Lower lobe of right lung (tissue), 2 donors: ENCODE measurements around the gene MOCS2. TPM values are rescaled to one million over a fixed set of nuclear protein-coding genes. Genes with fewer than 3 reads are reported as not detected.

Experiments
- ATAC-seq, 2 donors: fragments of 200-7000 bp; cut with Tn5 transposase; one replicate each; pipeline ENCODE4 v1.9.1; 2020 to 2022; ENCODE audit warnings: mild to moderate bottlenecking in 2 of 2, moderate library complexity in 2 of 2
- DNase-seq: peaks from one replicate; pipeline ENCODE4 v3.0.0-alpha.2; 2020
- H3K27ac ChIP-seq: fragments of 200-600 bp; one replicate; pipeline ENCODE4 v1.8.0; 2022
- H3K27me3 ChIP-seq: fragments of 200-600 bp; one replicate; pipeline ENCODE4 v1.8.0; 2022; ENCODE audit warnings: low read depth
- H3K36me3 ChIP-seq: fragments of 200-600 bp; one replicate; pipeline ENCODE4 v1.8.0; 2022; ENCODE audit warnings: mild to moderate bottlenecking
- H3K4me1 ChIP-seq: fragments of 200-600 bp; one replicate; pipeline ENCODE4 v1.8.0; 2022
- H3K4me3 ChIP-seq: fragments of 200-600 bp; one replicate; pipeline ENCODE4 v1.8.0; 2022; ENCODE audit warnings: mild to moderate bottlenecking
- H3K9me3 ChIP-seq: fragments of 200-600 bp; one replicate; pipeline ENCODE4 v1.8.0; 2022
- intact Hi-C: fragments of 100-400 bp; cut with DNase I; formaldehyde crosslinking; loops from one replicate; pipeline ENCODE4 v1.11.0; 2022
- total RNA-seq: library from RNA; stranded (reverse); fragmentation: NEBNext Ultra II Directional; extraction: Animal tissue kit (Norgen Biotek cat#: 25700); gene quantifications from one replicate; pipeline ENCODE4 v1.2.1, GENCODE V29; 2021
- TF ChIP-seq, protein P1 (sequence below): fragments of 200-600 bp; IDR thresholded peaks from one replicate; pipeline ENCODE4 v1.8.0; 2022; ENCODE audit warnings: antibody characterized with exemption, mild to moderate bottlenecking
- donor health status: DM: no; HTN: yes; CAD: no; lungs with severe emphysema.

Gene MOCS2
- total RNA-seq, 1 donor from 2014 or later: 28.8 TPM

DNA sequence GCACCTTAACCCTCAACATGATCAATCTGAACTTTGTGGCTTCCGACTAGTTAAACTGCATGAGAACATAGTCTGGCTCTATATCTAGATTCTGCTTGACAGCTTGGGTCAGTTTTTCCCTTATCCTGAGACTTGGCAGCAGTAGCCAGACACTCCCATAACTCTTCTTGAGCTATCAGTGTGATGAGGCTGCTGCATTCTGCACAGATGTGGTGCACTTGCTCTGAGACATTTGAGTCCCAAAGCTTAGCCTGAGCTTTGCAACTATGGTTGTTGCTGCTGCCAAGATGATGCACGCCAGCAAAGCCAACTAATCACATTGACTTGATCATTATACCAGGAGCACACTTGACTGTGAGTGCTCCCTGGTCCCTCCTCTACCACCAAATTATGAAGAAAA, 36.2 kb downstream of the MOCS2 start:
- H3K36me3 ChIP-seq: peaks cover 43% of the 10 kb centered on the region
- H3K4me1 ChIP-seq: no peaks in the 10 kb centered on the region
- H3K27me3 ChIP-seq: no peaks in the 10 kb centered on the region
- H3K9me3 ChIP-seq: no peaks in the 10 kb centered on the region
- H3K27ac ChIP-seq: no peak overlapping the region
- no peak for ATAC-seq
- no peak for DNase-seq
- intact Hi-C loops: no loop called here
- TF ChIP-seq, protein P1, sequence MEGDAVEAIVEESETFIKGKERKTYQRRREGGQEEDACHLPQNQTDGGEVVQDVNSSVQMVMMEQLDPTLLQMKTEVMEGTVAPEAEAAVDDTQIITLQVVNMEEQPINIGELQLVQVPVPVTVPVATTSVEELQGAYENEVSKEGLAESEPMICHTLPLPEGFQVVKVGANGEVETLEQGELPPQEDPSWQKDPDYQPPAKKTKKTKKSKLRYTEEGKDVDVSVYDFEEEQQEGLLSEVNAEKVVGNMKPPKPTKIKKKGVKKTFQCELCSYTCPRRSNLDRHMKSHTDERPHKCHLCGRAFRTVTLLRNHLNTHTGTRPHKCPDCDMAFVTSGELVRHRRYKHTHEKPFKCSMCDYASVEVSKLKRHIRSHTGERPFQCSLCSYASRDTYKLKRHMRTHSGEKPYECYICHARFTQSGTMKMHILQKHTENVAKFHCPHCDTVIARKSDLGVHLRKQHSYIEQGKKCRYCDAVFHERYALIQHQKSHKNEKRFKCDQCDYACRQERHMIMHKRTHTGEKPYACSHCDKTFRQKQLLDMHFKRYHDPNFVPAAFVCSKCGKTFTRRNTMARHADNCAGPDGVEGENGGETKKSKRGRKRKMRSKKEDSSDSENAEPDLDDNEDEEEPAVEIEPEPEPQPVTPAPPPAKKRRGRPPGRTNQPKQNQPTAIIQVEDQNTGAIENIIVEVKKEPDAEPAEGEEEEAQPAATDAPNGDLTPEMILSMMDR: no peak
- no peak overlapping the region for H3K4me3 ChIP-seq

DNA sequence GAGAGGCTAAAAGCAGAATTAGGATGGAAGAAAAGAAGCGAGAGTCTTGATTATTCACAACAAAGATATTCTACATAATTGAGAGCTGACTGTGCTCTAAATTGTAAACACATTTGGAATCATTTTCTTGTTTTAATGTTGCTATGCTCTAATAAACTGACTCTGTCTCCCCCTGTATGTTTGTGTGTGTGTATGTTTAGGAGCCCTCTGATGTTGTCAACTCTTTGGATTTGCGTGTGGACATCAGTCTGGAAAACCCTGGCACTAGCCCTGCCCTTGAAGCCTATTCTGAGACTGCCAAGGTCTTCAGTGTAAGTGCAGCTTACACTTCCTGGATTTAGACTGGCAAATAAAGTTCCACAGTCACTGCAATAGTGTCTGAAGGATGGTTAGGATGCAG, 37.8 kb downstream of the MOCS2 start:
- H3K27me3 ChIP-seq: no peaks in the 10 kb centered on the region
- TF ChIP-seq, protein P1: no peak
- H3K4me1 ChIP-seq: no peaks in the 10 kb centered on the region
- no peak overlapping the region for H3K4me3 ChIP-seq
- H3K36me3 ChIP-seq: peaks cover 30% of the 10 kb centered on the region
- H3K27ac ChIP-seq: no peak overlapping the region
- no peak for ATAC-seq
- H3K9me3 ChIP-seq: no peaks in the 10 kb centered on the region
- intact Hi-C loops: no loop called here
- DNase-seq: no peak

DNA sequence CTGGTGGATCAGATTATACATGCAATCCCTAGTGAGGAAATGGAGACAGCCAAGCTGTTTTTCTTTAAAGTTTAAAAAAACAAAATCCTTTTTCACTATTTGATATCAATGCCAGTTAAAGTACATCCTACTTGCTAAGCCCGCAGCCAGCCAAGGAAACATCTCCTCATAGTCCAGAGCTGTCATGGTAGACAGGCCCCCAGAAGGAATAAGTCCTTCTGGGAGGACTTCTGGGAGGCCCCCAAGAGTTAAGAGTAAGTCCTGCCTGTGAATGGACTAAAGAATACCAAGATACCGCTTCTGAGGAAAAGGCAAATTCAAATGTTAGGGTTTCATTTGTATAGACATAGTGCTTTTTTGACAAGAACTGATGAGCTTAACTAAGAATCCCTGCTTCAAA, 38.3 kb downstream of the MOCS2 start:
- H3K27me3 ChIP-seq: no peaks in the 10 kb centered on the region
- no peak overlapping the region for H3K27ac ChIP-seq
- DNase-seq (no peak), ATAC-seq (no peak)
- intact Hi-C loops: no loop called here
- no peak overlapping the region for H3K4me3 ChIP-seq
- peaks cover 30% of the 10 kb centered on the region for H3K36me3 ChIP-seq
- H3K4me1 ChIP-seq: no peaks in the 10 kb centered on the region
- no peaks in the 10 kb centered on the region for H3K9me3 ChIP-seq
- TF ChIP-seq, protein P1: no peak

DNA sequence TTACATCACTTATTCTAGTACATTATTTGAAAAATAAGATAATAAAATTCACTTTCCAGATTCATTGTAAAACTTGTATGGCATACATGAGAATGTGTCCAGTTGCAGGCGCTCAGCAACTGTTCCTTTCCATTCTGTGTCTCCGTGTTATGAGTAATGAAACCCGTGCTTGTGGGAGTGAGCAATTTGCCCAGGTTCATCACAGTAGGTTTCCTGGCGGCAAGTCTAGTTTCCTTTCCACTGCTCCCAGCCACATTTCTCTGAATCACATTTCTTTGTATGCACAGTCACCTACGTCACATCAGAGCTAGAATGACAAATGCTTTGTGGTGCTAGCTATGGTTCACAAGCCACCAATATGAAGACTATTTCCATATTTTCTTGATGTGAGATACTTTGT, 39.9 kb downstream of the MOCS2 start:
- Histone ChIP-seq H3K27me3 (no peaks in the 10 kb centered on the region), H3K27ac (no peak overlapping the region), H3K4me3 (no peak overlapping the region), H3K36me3 (peaks cover 15% of the 10 kb centered on the region), H3K4me1 (no peaks in the 10 kb centered on the region), H3K9me3 (no peaks in the 10 kb centered on the region)
- ATAC-seq: no peak
- TF ChIP-seq, protein P1: no peak
- intact Hi-C loops: no loop called here
- DNase-seq: no peak

DNA sequence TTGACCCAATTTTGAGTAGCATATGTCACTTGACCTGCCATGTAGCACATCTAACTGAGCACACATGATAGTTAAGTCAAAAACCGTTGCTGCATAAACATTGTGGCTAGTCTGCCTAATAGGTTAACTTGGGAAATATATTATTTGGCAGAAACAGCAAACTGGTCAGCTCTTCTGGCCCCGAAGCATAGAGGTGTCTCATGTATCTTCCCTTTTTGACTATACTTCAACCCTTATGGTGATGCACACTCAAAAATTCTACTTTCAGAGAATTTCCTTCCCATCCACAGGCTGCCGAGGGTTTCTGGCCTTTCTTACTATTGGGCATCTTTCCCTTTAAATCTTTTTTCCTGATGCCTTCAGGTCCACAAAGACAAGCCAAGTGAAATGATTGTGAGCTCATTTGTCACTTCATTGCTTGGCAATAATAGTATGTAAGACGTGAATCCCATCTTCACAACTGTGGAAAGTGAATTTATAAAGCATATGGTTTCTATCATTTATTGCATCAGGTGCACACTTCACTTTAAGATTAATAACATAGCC, 41.2 kb downstream of the MOCS2 start:
- DNase-seq: no peak
- Histone ChIP-seq H3K9me3 (no peaks in the 10 kb centered on the region), H3K27ac (no peak overlapping the region), H3K27me3 (no peaks in the 10 kb centered on the region), H3K36me3 (peaks cover 6% of the 10 kb centered on the region), H3K4me1 (no peaks in the 10 kb centered on the region), H3K4me3 (no peak overlapping the region)
- intact Hi-C loops: no loop called here
- ATAC-seq: no peak
- TF ChIP-seq, protein P1: no peak

DNA sequence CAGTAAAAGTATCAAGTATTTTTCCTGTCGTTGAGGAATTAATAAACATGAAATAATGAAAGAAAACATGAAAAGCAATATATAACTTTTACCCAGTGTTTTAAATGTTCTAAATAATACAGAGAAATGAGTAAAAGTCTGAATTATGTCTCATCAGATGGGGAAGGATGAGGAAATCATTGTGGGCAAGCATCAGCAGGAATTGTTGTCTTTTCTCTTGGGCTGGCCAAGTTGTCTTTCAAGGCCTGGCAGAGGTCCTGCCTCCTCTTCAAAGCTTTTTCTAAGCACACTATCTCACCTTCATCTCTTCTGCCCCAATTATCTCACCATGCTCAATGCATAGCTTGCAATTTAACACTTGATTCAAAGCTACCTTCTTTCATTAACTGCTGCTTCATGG, 41.9 kb downstream of the MOCS2 start:
- ATAC-seq (no peak), DNase-seq (no peak)
- H3K9me3 ChIP-seq: no peaks in the 10 kb centered on the region
- no peaks in the 10 kb centered on the region for H3K27me3 ChIP-seq
- no peaks in the 10 kb centered on the region for H3K4me1 ChIP-seq
- intact Hi-C loops: no loop called here
- TF ChIP-seq, protein P1: no peak
- H3K4me3 ChIP-seq: no peak overlapping the region
- no peak overlapping the region for H3K27ac ChIP-seq
- H3K36me3 ChIP-seq: peaks cover 4% of the 10 kb centered on the region
